ENCODE results near the gene MAP3K20. TPM values are rescaled to one million over a fixed set of nuclear protein-coding genes. Genes with fewer than 3 reads are reported as not detected.

MAP3K20 gene
- total and polyA plus RNA-seq, 2 of the 8 experiments (the other 6 are each of a cell fraction or from before 2014, with no cell fraction given) = 3.1 to 11.1 TPM

- no peak overlapping the region for H4K5ac ChIP-seq (ENCODE audit: insufficient read length, low read depth, low read length)
- H3K4me2 ChIP-seq (ENCODE audit: insufficient read depth in 1 of 2, low read depth in 2 of 2, low read length in 2 of 2) = no peak overlapping the region
- no peak for FAIRE-seq
- peaks cover 0 to 2% (median 0%) of the 10 kb centered on the region in 4 experiments; a peak in 2 of 7 replicates for H3K4me1 ChIP-seq (replicated peaks in 1 of 4; ENCODE audit: control insufficient read depth in 3 of 4, insufficient read depth in 4 of 4, low read length in 3 of 4)
- no peak overlapping the region for H2BK5ac ChIP-seq (ENCODE audit: low read depth, low read length)
- H3K4me3 ChIP-seq (ENCODE audit: extremely low read depth in 1 of 4, insufficient read depth in 2 of 4, low read depth in 3 of 4, low read length in 4 of 4) = no peak overlapping the region
- no peak for DNase-seq (ENCODE audit: low read depth in 1 of 2, low spot score in 2 of 2)
- H4K91ac ChIP-seq (replicated peaks; ENCODE audit: insufficient read length, low read length) = no peak overlapping the region
- H3K27me3 ChIP-seq (replicated peaks in 1 of 4; ENCODE audit: control insufficient read depth in 3 of 4, extremely low read depth in 1 of 4, insufficient read depth in 3 of 4, low read length in 3 of 4) = no peaks in the 10 kb centered on the region
- H3K23me2 ChIP-seq (ENCODE audit: low read depth, low read length) = no peaks in the 10 kb centered on the region
- no peaks in the 10 kb centered on the region for H3K79me1 ChIP-seq (ENCODE audit: low read depth, low read length)
- no peaks in the 10 kb centered on the region for H3K79me2 ChIP-seq (ENCODE audit: control insufficient read depth in 1 of 2, insufficient read depth in 2 of 2, low read length in 2 of 2)
- no peaks in the 10 kb centered on the region for H3K36me3 ChIP-seq (ENCODE audit: control insufficient read depth in 2 of 4, insufficient read depth in 4 of 4, low read length in 3 of 4)
- H2AK5ac ChIP-seq (ENCODE audit: low read depth, low read length) = no peak overlapping the region
- H4K20me1 ChIP-seq (replicated peaks in 1 of 2; ENCODE audit: control insufficient read depth in 1 of 2, insufficient read depth in 2 of 2, low read length in 2 of 2) = no peaks in the 10 kb centered on the region
- no peak overlapping the region for H3K14ac ChIP-seq (ENCODE audit: insufficient read length)
- H3K4ac ChIP-seq (replicated peaks; ENCODE audit: insufficient read length, low read depth, low read length) = no peak overlapping the region
- no peak overlapping the region for H2BK120ac ChIP-seq (replicated peaks; ENCODE audit: low read depth, low read length)
- no peak overlapping the region for H2AFZ ChIP-seq (ENCODE audit: low read length)
- WGBS, 2 experiments (ENCODE audit: extremely low coverage in 1 of 2, insufficient coverage in 1 of 2, insufficient read length in 1 of 2, insufficient replicate concordance in 2 of 2, low coverage in 1 of 2, low lambda C conversion rate in 2 of 2, missing lambda C conversion rate in 1 of 2) = 96% methylated on average over 4 of the region's 4 CpGs; no CpG with 5 or more reads in 1 of the 2 experiments
- H3K18ac ChIP-seq (ENCODE audit: extremely low read depth, low read length) = no peak overlapping the region
- no peak overlapping the region for H3K56ac ChIP-seq (replicated peaks; ENCODE audit: insufficient read length, low read depth, low read length)
- ChIA-PET CTCF (ENCODE audit: partially characterized antibody) (interaction anchor here (0.9 kb wide), 1 partner anchor 120 kb away, joined by 3 read pairs; no protein-coding TSS in a partner anchor), POLR2A (ENCODE audit: partially characterized antibody) (no interaction called here)
- H2BK12ac ChIP-seq (ENCODE audit: low read depth, low read length) = no peak overlapping the region
- H2BK20ac ChIP-seq (ENCODE audit: low read length) = no peak overlapping the region
- no peak overlapping the region for H3K23ac ChIP-seq (ENCODE audit: insufficient read length)
- no peak overlapping the region for H4K8ac ChIP-seq (ENCODE audit: extremely low read depth, insufficient read depth, low read length)
- no peak overlapping the region for H3K9ac ChIP-seq (replicated peaks in 1 of 4; ENCODE audit: extremely low read depth in 1 of 4, low read depth in 3 of 4, low read length in 3 of 4)
- H3K27ac ChIP-seq (ENCODE audit: low read depth, low read length) = no peak overlapping the region
- no peak overlapping the region for H2BK15ac ChIP-seq (ENCODE audit: low read length)
- TF ChIP-seq E2F6 (IDR thresholded peaks at IDR 0.05) (no peak), SIRT6 (IDR thresholded peaks at IDR 0.05; ENCODE audit: low read length) (no peak), NRF1 (IDR thresholded peaks at IDR 0.05; ENCODE audit: low read depth, low read length) (no peak), ASH2L (IDR thresholded peaks at IDR 0.05; ENCODE audit: low read length) (no peak)
- no peaks in the 10 kb centered on the region for H3K9me3 ChIP-seq (ENCODE audit: insufficient read depth in 2 of 2, low read depth in 1 of 2, low read length in 1 of 2)
These were observed 72.9 kb downstream of the MAP3K20 start for GRCh38 chr2:173148520-173148919.

Data from H1 (cell line).